GM23338 (cell line): ENCODE measurements around the gene NOL9. TPM values are rescaled to one million over a fixed set of nuclear protein-coding genes. Genes with fewer than 3 reads are reported as not detected.

Source experiments
- ATAC-seq: fragments of 200-7000 bp; cut with Tn5 transposase; 3 replicates; pipeline ENCODE4 v1.9.1; 2020
- DNase-seq: peaks from one replicate; pipeline ENCODE4 v3.0.0-alpha.2; 2015; ENCODE audit warnings: low spot score
- H2AFZ ChIP-seq: fragments of 200-600 bp; sonication (generic); 2 replicates; pipeline ENCODE4 v1.8.0; 2016; ENCODE audit warnings: antibody characterized with exemption, mild to moderate bottlenecking, moderate library complexity
- H3F3A ChIP-seq: fragments of 200-600 bp; sonication (generic); replicated peaks from 2 replicates; pipeline ENCODE4 v1.8.0; 2017; ENCODE audit warnings: antibody characterized with exemption, mixed run types, low read depth
- H3K27ac ChIP-seq: fragments of 200-600 bp; sonication (generic); 2 replicates; pipeline ENCODE4 v1.6.1; 2016; ENCODE audit warnings: low read depth
- H3K27me3 ChIP-seq: fragments of 200-600 bp; sonication (generic); 2 replicates; pipeline ENCODE4 v1.8.0; 2016; ENCODE audit warnings: mild to moderate bottlenecking, mixed run types, moderate library complexity; ENCODE audit not compliant: insufficient read depth
- H3K36me3 ChIP-seq: fragments of 200-600 bp; sonication (generic); 2 replicates; pipeline ENCODE4 v1.8.0; 2016; ENCODE audit warnings: mild to moderate bottlenecking; ENCODE audit not compliant: insufficient read depth
- H3K4me1 ChIP-seq: fragments of 200-600 bp; sonication (generic); 2 replicates; pipeline ENCODE4 v1.8.0; 2016; ENCODE audit warnings: mild to moderate bottlenecking, moderate library complexity; ENCODE audit not compliant: insufficient read depth
- H3K4me2 ChIP-seq: fragments of 200-600 bp; sonication (generic); 2 replicates; pipeline ENCODE4 v1.7.1; 2017; ENCODE audit warnings: mixed run types
- H3K4me3 ChIP-seq: fragments of 200-600 bp; sonication (generic); 2 replicates; pipeline ENCODE4 v1.6.1; 2016; ENCODE audit warnings: mixed run types
- H3K79me2 ChIP-seq: fragments of 200-600 bp; sonication (generic); replicated peaks from 2 replicates; pipeline ENCODE4 v1.8.0; 2017; ENCODE audit warnings: mild to moderate bottlenecking; ENCODE audit not compliant: insufficient read depth
- H3K9me2 ChIP-seq: fragments of 200-600 bp; sonication (generic); 2 replicates; pipeline ENCODE4 v1.8.0; 2017; ENCODE audit not compliant: insufficient read depth
- H4K20me1 ChIP-seq: fragments of 200-600 bp; sonication (generic); replicated peaks from 2 replicates; pipeline ENCODE4 v1.8.0; 2017; ENCODE audit warnings: mild to moderate bottlenecking; ENCODE audit not compliant: insufficient read depth
- H3K27ac Mint-ChIP-seq: 2 replicates; pipeline ENCODE4 v1.8.0; 2020; ENCODE audit warnings: inconsistent platforms, mild to moderate bottlenecking, moderate library complexity, mixed read lengths
- H3K27me3 Mint-ChIP-seq: 3 replicates; pipeline ENCODE4 v1.8.0; 2022; ENCODE audit warnings: low read depth, mild to moderate bottlenecking, moderate library complexity, mixed read lengths, inconsistent platforms; ENCODE audit not compliant: insufficient read depth, poor library complexity
- H3K36me3 Mint-ChIP-seq: 3 replicates; pipeline ENCODE4 v1.8.0; 2021; ENCODE audit warnings: low read depth, mild to moderate bottlenecking, inconsistent platforms, moderate library complexity, mixed read lengths
- H3K4me1 Mint-ChIP-seq: 3 replicates; pipeline ENCODE4 v1.8.0; 2020; ENCODE audit warnings: mild to moderate bottlenecking, inconsistent platforms, mixed read lengths
- H3K4me3 Mint-ChIP-seq: 3 replicates; pipeline ENCODE4 v1.8.0; 2021; ENCODE audit warnings: moderate library complexity, mild to moderate bottlenecking, inconsistent platforms, mixed read lengths
- H3K9me3 Mint-ChIP-seq: 3 replicates; pipeline ENCODE4 v1.8.0; 2020; ENCODE audit warnings: moderate library complexity, mild to moderate bottlenecking, inconsistent platforms, mixed read lengths
- CREB1 ChIP-seq: fragments of 250-450 bp; sonication (Bioruptor Pico); IDR thresholded peaks from 2 replicates; pipeline ENCODE4 v1.5.0; 2020; ENCODE audit warnings: low read depth, mild to moderate bottlenecking, moderate library complexity
- CTCF ChIP-seq, 2 experiments: fragments of 200-600 bp in 1 of 2; sonication (generic) in 1 of 2; conservative IDR thresholded peaks; 2 replicates each; pipeline versions ENCODE4 v1.5.1 to v1.6.1; 2016 to 2017; ENCODE audit warnings: antibody characterized with exemption in 2 of 2, low read depth in 2 of 2, mild to moderate bottlenecking in 2 of 2, moderate library complexity in 1 of 2
- ETS1 ChIP-seq: IDR thresholded peaks from 2 replicates; pipeline ENCODE4 v1.6.1; 2016; ENCODE audit warnings: antibody characterized with exemption
- EZH2 ChIP-seq: fragments of 200-600 bp; sonication (generic); IDR thresholded peaks from one replicate; pipeline ENCODE4 v1.8.0; 2017; ENCODE audit warnings: antibody characterized with exemption, mild to moderate bottlenecking, low read depth; ENCODE audit not compliant: unreplicated experiment
- EZH2phosphoT487 ChIP-seq: fragments of 200-600 bp; sonication (generic); IDR thresholded peaks from one replicate; pipeline ENCODE4 v1.8.1; 2018; ENCODE audit warnings: antibody characterized with exemption; ENCODE audit not compliant: unreplicated experiment
- JUNB ChIP-seq: IDR thresholded peaks from one replicate; pipeline ENCODE4 v1.6.1; 2016; ENCODE audit warnings: antibody characterized with exemption; ENCODE audit not compliant: unreplicated experiment
- NANOG ChIP-seq: IDR thresholded peaks from 2 replicates; pipeline ENCODE4 v1.6.1; 2016; ENCODE audit warnings: antibody characterized with exemption, borderline replicate concordance
- POLR2AphosphoS5 ChIP-seq: IDR thresholded peaks from 2 replicates; pipeline ENCODE4 v1.6.1; 2016; ENCODE audit warnings: antibody characterized with exemption, low read depth
- REST ChIP-seq: IDR thresholded peaks from one replicate; pipeline ENCODE4 v1.6.1; 2018; ENCODE audit warnings: antibody characterized with exemption; ENCODE audit not compliant: unreplicated experiment
- STAT1 ChIP-seq: IDR thresholded peaks from one replicate; pipeline ENCODE4 v1.6.1; 2016; ENCODE audit warnings: antibody characterized with exemption; ENCODE audit not compliant: unreplicated experiment
- ZNF114 ChIP-seq: fragments of 250-450 bp; sonication (Bioruptor Pico); IDR thresholded peaks from 2 replicates; pipeline ENCODE4 v1.5.0; 2020; ENCODE audit warnings: mild to moderate bottlenecking, moderate library complexity
- ZNF462 ChIP-seq: fragments of 250-450 bp; sonication (Bioruptor Pico); IDR thresholded peaks from 2 replicates; pipeline ENCODE4 v1.5.0; 2020; ENCODE audit warnings: mild to moderate bottlenecking, moderate library complexity
- polyA plus RNA-seq: library from polyadenylated mRNA; unstranded; fragments of >200 nt; fragmentation: Nextera tagmentation; extraction: Ambion mirVana; gene quantifications from 2 replicates; pipeline ENCODE4 v1.2.1, GENCODE V29; 2016
- total RNA-seq: library from RNA; depleted of rRNA; stranded (reverse); fragments of >200 nt; shearing (Covaris generic); gene quantifications from 2 replicates; pipeline ENCODE4 v1.2.3, GENCODE V29; 2014

Gene NOL9
- total and polyA plus RNA-seq, 2 experiments from 2014 or later: 13.2 to 48.5 TPM

- no peaks in the 10 kb centered on the region for H3K36me3 Mint-ChIP-seq
- H2AFZ ChIP-seq: no peak overlapping the region
- H3K9me3 Mint-ChIP-seq: no peaks in the 10 kb centered on the region
- H3K79me2 ChIP-seq: no peaks in the 10 kb centered on the region
- no peak overlapping the region for H3K4me2 ChIP-seq
- ATAC-seq (no peak), DNase-seq (no peak)
- H3F3A ChIP-seq: no peaks in the 10 kb centered on the region
- no peak for TF ChIP-seq CREB1 (CRISPR knock-in tag)
- no peak for TF ChIP-seq ETS1
- TF ChIP-seq JUNB: no peak
- no peak for TF ChIP-seq EZH2phosphoT487
- no peak for TF ChIP-seq CTCF (conservative IDR thresholded peaks at IDR 0.05; ENCODE audit: low read depth in 2 of 2)
- no peak for TF ChIP-seq POLR2AphosphoS5
- TF ChIP-seq EZH2: no peak
- no peak for TF ChIP-seq ZNF462
- TF ChIP-seq ZNF114 (CRISPR knock-in tag): no peak
- no peak for TF ChIP-seq STAT1
- no peak for TF ChIP-seq NANOG
- TF ChIP-seq REST: no peak
- no peaks in the 10 kb centered on the region for H3K9me2 ChIP-seq
- H3K4me3 Mint-ChIP-seq: no peak overlapping the region
- H3K36me3 ChIP-seq: no peaks in the 10 kb centered on the region
- no peak overlapping the region for H3K27ac Mint-ChIP-seq
- no peak overlapping the region for H3K27ac ChIP-seq
- H3K4me1 ChIP-seq: no peaks in the 10 kb centered on the region
- 0 out of 3 replicates have a peak, but pooled peaks cover 5% of the 10 kb centered on the region for H3K4me1 Mint-ChIP-seq
- H3K27me3 Mint-ChIP-seq: peaks cover 8% of the 10 kb centered on the region
- no peaks in the 10 kb centered on the region for H4K20me1 ChIP-seq
- no peaks in the 10 kb centered on the region for H3K27me3 ChIP-seq
- no peak overlapping the region for H3K4me3 ChIP-seq
Observed at GRCh38 chr1:6508154-6508815, 46.0 kb downstream of the NOL9 start.
